T-helper 22 cell (primary cell): ENCODE data around the gene INO80D.
"Not testable (repeated sequence)": the region's sequence is repeated elsewhere in the genome, so short reads cannot be mapped to it uniquely, and the experiment has no call there.

Experiments used
- DNase-seq: peaks from one replicate; pipeline ENCODE4 v3.0.0-alpha.2; 2020; ENCODE audit warnings: low read depth

The INO80D gene

GRCh38 chr2:206031162-206031784 lies 54.7 kb downstream of the INO80D start:
- DNase-seq: no peak

- no peak for DNase-seq
Measured at GRCh38 chr2:206028101-206028500, 57.9 kb downstream of the INO80D start.

- DNase-seq: no peak
Measured at GRCh38 chr2:206023183-206023582, 62.8 kb downstream of the INO80D start.

- DNase-seq: no peak
Measured at GRCh38 chr2:206020171-206020570, 65.8 kb downstream of the INO80D start.

GRCh38 chr2:206015746-206016145 lies 70.2 kb downstream of the INO80D start:
- DNase-seq: not testable (repeated sequence)

- DNase-seq: no peak
Measured at GRCh38 chr2:206011795-206012194, 74.2 kb downstream of the INO80D start.

GRCh38 chr2:206011018-206011614 lies 74.9 kb downstream of the INO80D start:
- DNase-seq: no peak

GRCh38 chr2:206004004-206004693 lies 81.8 kb downstream of the INO80D start:
- no peak for DNase-seq

GRCh38 chr2:206002440-206002839 lies 83.5 kb downstream of the INO80D start:
- DNase-seq: no peak

- no peak for DNase-seq
Measured at GRCh38 chr2:206001912-206002311, 84.1 kb downstream of the INO80D start.

GRCh38 chr2:206000776-206001175 lies 85.2 kb downstream of the INO80D start:
- no peak for DNase-seq

GRCh38 chr2:205998583-205998982 lies 87.4 kb downstream of the INO80D start:
- DNase-seq: no peak

- DNase-seq: no peak
Measured at GRCh38 chr2:205996161-205996560, 89.8 kb downstream of the INO80D start.

GRCh38 chr2:205995260-205995659 lies 90.7 kb downstream of the INO80D start:
- no peak for DNase-seq

- no peak for DNase-seq
Measured at GRCh38 chr2:205994344-205994743, 91.6 kb downstream of the INO80D start.

- DNase-seq: no peak
Measured at GRCh38 chr2:205990104-205990503, 95.9 kb downstream of the INO80D start.

GRCh38 chr2:205989271-205990071 lies 96.5 kb downstream of the INO80D start:
- DNase-seq: no peak

GRCh38 chr2:205988681-205989080 lies 97.3 kb downstream of the INO80D start:
- DNase-seq: not testable (repeated sequence)

- no peak for DNase-seq
Measured at GRCh38 chr2:205988274-205988673, 97.7 kb downstream of the INO80D start.

GRCh38 chr2:205986334-205986733 lies 99.6 kb downstream of the INO80D start:
- DNase-seq: not testable (repeated sequence)

GRCh38 chr2:205984381-205984780 lies 101.6 kb downstream of the INO80D start:
- no peak for DNase-seq

GRCh38 chr2:205982776-205983327 lies 103.1 kb downstream of the INO80D start:
- no peak for DNase-seq
